RWPE2 (cell line): ENCODE data around the gene RHBDL3.
"Not testable (repeated sequence)": the region's sequence is repeated elsewhere in the genome, so short reads cannot be mapped to it uniquely, and the experiment has no call there.

Source experiments
- ATAC-seq: fragments of 200-7000 bp; cut with Tn5 transposase; 3 replicates; pipeline ENCODE4 v1.9.1; 2021; ENCODE audit warnings: low read depth
- DNase-seq: peaks from one replicate; pipeline ENCODE4 v3.0.0-alpha.2; 2020; ENCODE audit warnings: low spot score
- H3K27ac ChIP-seq: fragments of 450-650 bp; 2 replicates; pipeline ENCODE4 v1.5.1; 2017; ENCODE audit warnings: mild to moderate bottlenecking; ENCODE audit not compliant: poor library complexity, severe bottlenecking
- H3K27me3 ChIP-seq: fragments of 250-450 bp; sonication (Bioruptor Pico); 2 replicates; pipeline ENCODE4 v1.5.1; 2021; ENCODE audit warnings: mild to moderate bottlenecking, moderate library complexity; ENCODE audit not compliant: insufficient read depth, poor library complexity, severe bottlenecking
- H3K36me3 ChIP-seq: fragments of 250-450 bp; sonication (Bioruptor Pico); 2 replicates; pipeline ENCODE4 v1.5.1; 2020; ENCODE audit warnings: low read depth, mild to moderate bottlenecking, moderate library complexity
- H3K4me1 ChIP-seq: fragments of 250-450 bp; sonication (Bioruptor Pico); 2 replicates; pipeline ENCODE4 v1.5.1; 2021; ENCODE audit warnings: mild to moderate bottlenecking, moderate library complexity; ENCODE audit not compliant: insufficient read depth, poor library complexity, severe bottlenecking
- H3K4me3 ChIP-seq: fragments of 250-450 bp; sonication (Bioruptor Pico); 2 replicates; pipeline ENCODE4 v1.5.1; 2021; ENCODE audit warnings: mild to moderate bottlenecking, moderate library complexity; ENCODE audit not compliant: severe bottlenecking
- H3K9me3 ChIP-seq: fragments of 250-450 bp; sonication (Bioruptor Pico); 2 replicates; pipeline ENCODE4 v1.5.1; 2021; ENCODE audit warnings: mild to moderate bottlenecking, moderate library complexity; ENCODE audit not compliant: severe bottlenecking
- CTCF ChIP-seq: fragments of 450-650 bp; IDR thresholded peaks from one replicate; pipeline ENCODE4 v1.5.1; 2017; ENCODE audit warnings: mild to moderate bottlenecking, moderate library complexity; ENCODE audit not compliant: poor library complexity, severe bottlenecking

Gene RHBDL3

GRCh38 chr17:32319548-32319905 lies 53.9 kb downstream of the RHBDL3 start:
- H3K9me3 ChIP-seq, result no peaks in the 10 kb centered on the region
- no peak overlapping the region for H3K27ac ChIP-seq
- H3K36me3 ChIP-seq, result no peaks in the 10 kb centered on the region
- peak; percentile 96 for TF ChIP-seq CTCF
- H3K27me3 ChIP-seq, result no peaks in the 10 kb centered on the region
- no peaks in the 10 kb centered on the region for H3K4me1 ChIP-seq
- DNase-seq (no peak), ATAC-seq (peak; percentile 79)
- no peak overlapping the region for H3K4me3 ChIP-seq

GRCh38 chr17:32320080-32320479 lies 54.4 kb downstream of the RHBDL3 start:
- not testable (repeated sequence) for H3K36me3 ChIP-seq, H3K27me3 ChIP-seq, H3K9me3 ChIP-seq, DNase-seq, H3K4me1 ChIP-seq, H3K27ac ChIP-seq, H3K4me3 ChIP-seq, ATAC-seq

- DNase-seq (no peak), ATAC-seq (no peak)
- Histone ChIP-seq H3K4me1 (no peaks in the 10 kb centered on the region), H3K4me3 (no peak overlapping the region), H3K27ac (no peak overlapping the region), H3K9me3 (no peaks in the 10 kb centered on the region), H3K27me3 (no peaks in the 10 kb centered on the region), H3K36me3 (no peaks in the 10 kb centered on the region)
- no peak for TF ChIP-seq CTCF
Observed at GRCh38 chr17:32320847-32321246, 55.2 kb downstream of the RHBDL3 start.

- ATAC-seq, result no peak
Observed at GRCh38 chr17:32323046-32323445, 57.4 kb downstream of the RHBDL3 start.

GRCh38 chr17:32323811-32324491 lies 58.3 kb downstream of the RHBDL3 start:
- ATAC-seq (peak; percentile 53; the same call in 2 of the 3 replicates), DNase-seq (no peak)
- no peaks in the 10 kb centered on the region for H3K36me3 ChIP-seq
- H3K4me1 ChIP-seq, result no peaks in the 10 kb centered on the region
- H3K27ac ChIP-seq, result no peak overlapping the region
- H3K27me3 ChIP-seq, result no peaks in the 10 kb centered on the region
- H3K9me3 ChIP-seq, result no peaks in the 10 kb centered on the region
- no peak for TF ChIP-seq CTCF
- no peak overlapping the region for H3K4me3 ChIP-seq

More at GRCh38 chr17:32323046-32323445, 57.4 kb downstream of the RHBDL3 start:
- Histone ChIP-seq H3K9me3 (no peaks in the 10 kb centered on the region), H3K4me1 (no peaks in the 10 kb centered on the region), H3K27me3 (no peaks in the 10 kb centered on the region), H3K27ac (no peak overlapping the region), H3K4me3 (no peak overlapping the region), H3K36me3 (no peaks in the 10 kb centered on the region)
- no peak for DNase-seq
- no peak for TF ChIP-seq CTCF
